Measurements from ENCODE around the gene BID. TPM values are rescaled to one million over a fixed set of nuclear protein-coding genes. Genes with fewer than 3 reads are reported as not detected.

The BID gene
- polyA plus RNA-seq, 1 donor from 2014 or later, result 88.6 TPM

DNA sequence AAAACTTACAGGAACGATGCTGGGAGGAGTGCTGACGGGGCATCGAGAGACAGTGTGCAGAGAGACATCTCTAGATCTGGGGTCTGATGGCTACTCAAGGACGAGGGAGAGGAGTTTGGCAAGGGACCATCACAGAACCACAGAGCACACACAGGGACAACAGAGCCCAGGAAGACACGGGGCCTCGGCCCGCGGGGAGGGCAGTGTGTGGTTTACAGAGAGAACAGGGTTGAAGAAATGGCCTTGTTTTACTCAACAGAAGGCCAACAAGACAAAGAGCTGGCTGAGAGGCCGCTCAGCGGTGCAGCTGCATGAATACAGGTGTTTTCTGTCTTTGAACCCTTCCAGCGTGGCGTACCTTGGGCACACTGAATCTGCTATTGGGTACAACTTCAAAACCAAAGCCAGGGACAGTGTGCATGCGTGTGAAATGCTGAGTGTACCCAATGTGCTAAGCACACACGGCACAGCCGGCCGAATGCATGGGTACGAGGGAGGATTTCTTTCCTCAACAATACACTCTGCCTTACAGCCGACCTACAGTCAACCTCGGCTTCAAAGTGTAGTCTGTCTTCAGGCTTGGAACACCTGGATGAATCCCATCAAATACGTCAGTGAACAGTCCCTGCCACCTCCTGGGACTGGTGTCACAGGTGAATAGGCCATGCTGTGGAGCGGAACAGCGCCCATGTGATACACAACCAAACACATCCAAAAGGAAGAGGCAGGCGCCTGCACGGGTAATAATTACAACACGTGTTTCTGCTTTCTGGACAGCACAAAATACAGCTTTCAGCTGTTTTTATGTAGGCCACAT lies 20.7 kb upstream of the BID start:
- no peaks in the 10 kb centered on the region for H4K20me1 ChIP-seq (ENCODE audit: insufficient read depth)
- no peak overlapping the region for H3K27ac ChIP-seq (ENCODE audit: low read length)
- H3K9me2 ChIP-seq (ENCODE audit: insufficient read depth, low read length), result no peaks in the 10 kb centered on the region
- no peak overlapping the region for H2AFZ ChIP-seq (ENCODE audit: low read depth, low read length)
- no peak overlapping the region for H3K9ac ChIP-seq (ENCODE audit: low read length)
- H3F3A ChIP-seq (ENCODE audit: insufficient read depth, low read length, poor library complexity, severe bottlenecking), result no peaks in the 10 kb centered on the region
- H3K36me3 ChIP-seq (ENCODE audit: insufficient read depth, low read length), result no peaks in the 10 kb centered on the region
- no peaks in the 10 kb centered on the region for H3K9me3 ChIP-seq (ENCODE audit: low read length)
- H3K4me3 ChIP-seq (ENCODE audit: low read length), result no peak overlapping the region
- TF ChIP-seq RAD21 (conservative IDR thresholded peaks at IDR 0.05) (no peak), MXI1 (conservative IDR thresholded peaks at IDR 0.05; ENCODE audit: poor library complexity, severe bottlenecking) (no peak), POLR2AphosphoS5 (IDR thresholded peaks at IDR 0.05) (no peak), EZH2 (IDR thresholded peaks at IDR 0.05; ENCODE audit: borderline replicate concordance, insufficient read depth, low read length, poor library complexity, severe bottlenecking) (no peak), SMC3 (conservative IDR thresholded peaks at IDR 0.05; ENCODE audit: poor library complexity) (no peak), TAF1 (IDR thresholded peaks at IDR 0.05; ENCODE audit: low read depth) (no peak), EP300 (conservative IDR thresholded peaks at IDR 0.05; ENCODE audit: poor library complexity, severe bottlenecking) (no peak)
- TF ChIP-seq, protein P1, sequence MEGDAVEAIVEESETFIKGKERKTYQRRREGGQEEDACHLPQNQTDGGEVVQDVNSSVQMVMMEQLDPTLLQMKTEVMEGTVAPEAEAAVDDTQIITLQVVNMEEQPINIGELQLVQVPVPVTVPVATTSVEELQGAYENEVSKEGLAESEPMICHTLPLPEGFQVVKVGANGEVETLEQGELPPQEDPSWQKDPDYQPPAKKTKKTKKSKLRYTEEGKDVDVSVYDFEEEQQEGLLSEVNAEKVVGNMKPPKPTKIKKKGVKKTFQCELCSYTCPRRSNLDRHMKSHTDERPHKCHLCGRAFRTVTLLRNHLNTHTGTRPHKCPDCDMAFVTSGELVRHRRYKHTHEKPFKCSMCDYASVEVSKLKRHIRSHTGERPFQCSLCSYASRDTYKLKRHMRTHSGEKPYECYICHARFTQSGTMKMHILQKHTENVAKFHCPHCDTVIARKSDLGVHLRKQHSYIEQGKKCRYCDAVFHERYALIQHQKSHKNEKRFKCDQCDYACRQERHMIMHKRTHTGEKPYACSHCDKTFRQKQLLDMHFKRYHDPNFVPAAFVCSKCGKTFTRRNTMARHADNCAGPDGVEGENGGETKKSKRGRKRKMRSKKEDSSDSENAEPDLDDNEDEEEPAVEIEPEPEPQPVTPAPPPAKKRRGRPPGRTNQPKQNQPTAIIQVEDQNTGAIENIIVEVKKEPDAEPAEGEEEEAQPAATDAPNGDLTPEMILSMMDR (IDR thresholded peaks at IDR 0.05; ENCODE audit: poor library complexity, severe bottlenecking), result no peak
- TF ChIP-seq, protein P2, sequence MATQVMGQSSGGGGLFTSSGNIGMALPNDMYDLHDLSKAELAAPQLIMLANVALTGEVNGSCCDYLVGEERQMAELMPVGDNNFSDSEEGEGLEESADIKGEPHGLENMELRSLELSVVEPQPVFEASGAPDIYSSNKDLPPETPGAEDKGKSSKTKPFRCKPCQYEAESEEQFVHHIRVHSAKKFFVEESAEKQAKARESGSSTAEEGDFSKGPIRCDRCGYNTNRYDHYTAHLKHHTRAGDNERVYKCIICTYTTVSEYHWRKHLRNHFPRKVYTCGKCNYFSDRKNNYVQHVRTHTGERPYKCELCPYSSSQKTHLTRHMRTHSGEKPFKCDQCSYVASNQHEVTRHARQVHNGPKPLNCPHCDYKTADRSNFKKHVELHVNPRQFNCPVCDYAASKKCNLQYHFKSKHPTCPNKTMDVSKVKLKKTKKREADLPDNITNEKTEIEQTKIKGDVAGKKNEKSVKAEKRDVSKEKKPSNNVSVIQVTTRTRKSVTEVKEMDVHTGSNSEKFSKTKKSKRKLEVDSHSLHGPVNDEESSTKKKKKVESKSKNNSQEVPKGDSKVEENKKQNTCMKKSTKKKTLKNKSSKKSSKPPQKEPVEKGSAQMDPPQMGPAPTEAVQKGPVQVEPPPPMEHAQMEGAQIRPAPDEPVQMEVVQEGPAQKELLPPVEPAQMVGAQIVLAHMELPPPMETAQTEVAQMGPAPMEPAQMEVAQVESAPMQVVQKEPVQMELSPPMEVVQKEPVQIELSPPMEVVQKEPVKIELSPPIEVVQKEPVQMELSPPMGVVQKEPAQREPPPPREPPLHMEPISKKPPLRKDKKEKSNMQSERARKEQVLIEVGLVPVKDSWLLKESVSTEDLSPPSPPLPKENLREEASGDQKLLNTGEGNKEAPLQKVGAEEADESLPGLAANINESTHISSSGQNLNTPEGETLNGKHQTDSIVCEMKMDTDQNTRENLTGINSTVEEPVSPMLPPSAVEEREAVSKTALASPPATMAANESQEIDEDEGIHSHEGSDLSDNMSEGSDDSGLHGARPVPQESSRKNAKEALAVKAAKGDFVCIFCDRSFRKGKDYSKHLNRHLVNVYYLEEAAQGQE (IDR thresholded peaks at IDR 0.05; ENCODE audit: borderline replicate concordance), result no peak
- no peaks in the 10 kb centered on the region for H3K27me3 ChIP-seq (ENCODE audit: insufficient read depth, low read depth, low read length)
- H3K79me2 ChIP-seq (replicated peaks; ENCODE audit: insufficient read depth, low read length), result no peaks in the 10 kb centered on the region
- H3K4me2 ChIP-seq (ENCODE audit: low read length), result no peak overlapping the region

DNA sequence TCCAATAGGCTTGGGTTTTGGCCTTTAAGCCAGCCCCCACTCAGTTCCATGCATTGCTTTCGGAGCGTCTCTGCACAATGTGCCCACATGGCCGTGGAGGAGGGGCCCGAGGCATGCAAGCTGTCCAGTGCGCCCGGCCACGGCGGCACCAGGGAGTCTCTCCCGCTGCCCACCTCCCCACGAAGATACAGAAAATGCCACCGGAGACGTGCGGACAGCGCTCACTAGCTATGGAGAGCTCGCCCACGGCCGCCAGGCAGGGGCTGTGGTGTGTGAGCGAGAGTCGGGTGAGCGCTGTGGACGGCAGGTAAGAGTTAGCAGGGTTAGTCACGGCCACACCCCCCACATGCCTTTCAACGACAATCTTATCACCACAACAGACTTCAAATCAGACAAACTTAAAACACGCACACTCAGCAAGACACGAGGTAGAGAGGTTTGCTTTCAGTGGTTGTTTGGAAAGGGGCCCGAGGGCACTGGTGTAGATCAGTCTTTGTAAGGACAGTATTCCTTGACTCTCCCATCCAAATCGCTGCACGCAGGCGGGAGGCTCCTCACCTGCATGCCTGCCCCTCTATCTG lies 18.7 kb upstream of the BID start:
- Histone ChIP-seq H3F3A (ENCODE audit: insufficient read depth, low read length, poor library complexity, severe bottlenecking) (no peaks in the 10 kb centered on the region), H2AFZ (ENCODE audit: low read depth, low read length) (no peak overlapping the region), H3K79me2 (replicated peaks; ENCODE audit: insufficient read depth, low read length) (no peaks in the 10 kb centered on the region), H3K27ac (ENCODE audit: low read length) (no peak overlapping the region), H4K20me1 (ENCODE audit: insufficient read depth) (no peaks in the 10 kb centered on the region), H3K27me3 (ENCODE audit: insufficient read depth, low read depth, low read length) (no peaks in the 10 kb centered on the region), H3K9me3 (ENCODE audit: low read length) (no peaks in the 10 kb centered on the region), H3K9ac (ENCODE audit: low read length) (no peak overlapping the region), H3K9me2 (ENCODE audit: insufficient read depth, low read length) (no peaks in the 10 kb centered on the region), H3K36me3 (ENCODE audit: insufficient read depth, low read length) (no peaks in the 10 kb centered on the region), H3K4me3 (ENCODE audit: low read length) (no peak overlapping the region), H3K4me2 (ENCODE audit: low read length) (no peak overlapping the region)
- no peak for TF ChIP-seq TAF1 (IDR thresholded peaks at IDR 0.05; ENCODE audit: low read depth)
- TF ChIP-seq EP300 (conservative IDR thresholded peaks at IDR 0.05; ENCODE audit: poor library complexity, severe bottlenecking), result no peak
- no peak for TF ChIP-seq EZH2 (IDR thresholded peaks at IDR 0.05; ENCODE audit: borderline replicate concordance, insufficient read depth, low read length, poor library complexity, severe bottlenecking)
- TF ChIP-seq, protein P1 (IDR thresholded peaks at IDR 0.05; ENCODE audit: poor library complexity, severe bottlenecking), result no peak
- no peak for TF ChIP-seq POLR2AphosphoS5 (IDR thresholded peaks at IDR 0.05)
- TF ChIP-seq, protein P2 (IDR thresholded peaks at IDR 0.05; ENCODE audit: borderline replicate concordance), result no peak
- TF ChIP-seq MXI1 (conservative IDR thresholded peaks at IDR 0.05; ENCODE audit: poor library complexity, severe bottlenecking), result no peak
- TF ChIP-seq SMC3 (conservative IDR thresholded peaks at IDR 0.05; ENCODE audit: poor library complexity), result no peak
- TF ChIP-seq RAD21 (conservative IDR thresholded peaks at IDR 0.05), result no peak

All from neural cell (in vitro differentiated cells).